Measurements from ENCODE around the gene GCAT. TPM values are rescaled to one million over a fixed set of nuclear protein-coding genes. Genes with fewer than 3 reads are reported as not detected.

GCAT gene
- total and polyA plus RNA-seq, 2 of the 4 experiments (the other 2 are of a cell fraction): 20.6 to 32.3 TPM

DNA sequence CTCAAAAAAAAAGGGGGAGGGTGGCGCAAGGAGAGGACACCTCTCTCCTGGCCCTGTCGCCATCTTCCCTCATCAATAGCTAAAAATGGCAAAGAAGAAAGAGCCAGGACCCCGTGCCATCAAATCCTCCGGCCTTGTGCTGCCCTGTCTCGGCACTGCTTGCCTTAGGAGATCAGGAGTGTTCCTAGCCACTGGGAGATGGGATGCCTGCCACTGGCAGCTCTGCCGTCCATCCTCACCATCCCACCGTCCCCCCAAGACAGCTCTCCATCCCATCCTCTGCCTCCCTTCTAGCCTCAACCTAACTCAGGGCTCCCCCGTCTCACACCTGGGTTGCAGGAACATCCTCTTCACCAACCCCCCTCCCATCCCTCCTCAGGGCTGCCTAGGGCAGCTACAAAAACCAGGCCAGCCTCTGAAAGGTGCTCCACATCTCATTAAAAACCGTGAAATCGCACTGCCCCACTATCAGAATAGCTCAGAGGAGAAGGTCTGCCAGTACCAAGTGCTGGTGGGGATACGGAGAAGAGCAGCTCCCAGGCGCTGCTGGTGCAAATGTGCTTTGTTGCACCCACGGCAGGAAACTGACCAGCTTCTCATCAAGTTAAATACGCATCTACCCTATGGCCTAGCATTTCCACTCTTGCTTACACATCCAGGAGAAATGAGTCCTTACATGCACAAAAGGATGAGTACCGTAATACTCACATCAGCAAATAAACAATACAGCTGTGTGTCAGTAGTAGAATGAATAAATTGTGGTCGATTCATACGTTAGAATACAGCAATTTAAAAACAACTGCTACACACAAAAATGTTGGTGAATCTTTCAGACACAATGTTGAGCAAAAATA, 31.7 kb upstream of the GCAT start (continued):
- TF ChIP-seq ELK1 (IDR thresholded peaks at IDR 0.05; ENCODE audit: borderline replicate concordance, low read depth, low read length): no peak

GRCh38 chr22:37776639-37777005, 31.1 kb upstream of the GCAT start:
- Histone ChIP-seq H2AFZ (replicated peaks; ENCODE audit: low read length, poor library complexity) (peak overlapping the region; percentile 57), H4K8ac (ENCODE audit: low read depth in 2 of 2, low read length in 2 of 2) (peak overlapping the region; percentile 24 to 88), H3K4me1 (ENCODE audit: control insufficient read depth, insufficient read depth, low read length) (peaks cover 19% of the 10 kb centered on the region), H2AK9ac (replicated peaks; ENCODE audit: low read depth, low read length, poor library complexity) (peak overlapping the region; percentile 90), H4K20me1 (ENCODE audit: insufficient read depth, low read length) (peaks cover 13% of the 10 kb centered on the region), H3K14ac (replicated peaks; ENCODE audit: low read depth, low read length) (peak overlapping the region; percentile 93), H3K4ac (ENCODE audit: low read depth, low read length) (peak overlapping the region; percentile 92), H2BK120ac (ENCODE audit: low read depth, low read length) (peak overlapping the region; percentile 91), H3K27ac (ENCODE audit: insufficient read depth, low read length) (peak overlapping the region; percentile 78), H4K91ac (ENCODE audit: insufficient read depth, low read depth, low read length) (peak overlapping the region; percentile 84), H2BK5ac (ENCODE audit: low read depth, low read length, poor library complexity, severe bottlenecking) (peak overlapping the region; percentile 97), H3K56ac (ENCODE audit: extremely low read depth, insufficient read depth, low read length) (peak overlapping the region; percentile 87), H3K79me1 (ENCODE audit: low read depth in 1 of 2, low read length in 2 of 2) (peaks cover 0 to 41% of the 10 kb centered on the region in 2 experiments; a peak in 2 of 4 replicates), H3K18ac (ENCODE audit: low read depth, low read length) (peak overlapping the region; percentile 81), H3K9ac (ENCODE audit: low read depth, low read length) (no peak overlapping the region; the same call in 1 of the 2 replicates), H3K23ac (ENCODE audit: low read depth, low read length) (peak overlapping the region; percentile 95; the same call in 1 of the 2 replicates), H2AK5ac (ENCODE audit: low read depth, low read length) (peak overlapping the region; percentile 94), H3K4me2 (ENCODE audit: low read depth, low read length) (peak overlapping the region; percentile 55), H2BK15ac (ENCODE audit: low read depth, low read length) (peak overlapping the region; percentile 71; the same call in 1 of the 3 replicates), H3K36me3 (ENCODE audit: control insufficient read depth, insufficient read depth, low read length) (peaks cover 28% of the 10 kb centered on the region), H3K9me3 (ENCODE audit: control insufficient read depth, insufficient read depth, low read length) (no peaks in the 10 kb centered on the region), H3K4me3 (ENCODE audit: insufficient read depth, low read depth, low read length) (no peak overlapping the region), H2BK20ac (ENCODE audit: low read depth, low read length) (peak overlapping the region; percentile 94), H3K9me1 (ENCODE audit: insufficient read depth, low read length) (peaks cover 31% of the 10 kb centered on the region), H3K27me3 (ENCODE audit: control insufficient read depth, insufficient read depth, low read length) (no peaks in the 10 kb centered on the region), H4K5ac (ENCODE audit: low read depth, low read length) (peak overlapping the region; percentile 40; the same call in 1 of the 2 replicates)
- DNase-seq: no peak
- CTCF ChIA-PET: interaction anchor here (1.5 kb wide), 1 partner anchor 115 kb away, joined by 4 read pairs; no protein-coding TSS in a partner anchor
- in situ Hi-C loops (cut with MboI; ENCODE audit: low sequenced_read_pairs): no loop called here
- ATAC-seq (ENCODE audit: low read depth): no peak
- dilution Hi-C loops (cut with HindIII; ENCODE audit: low sequenced_read_pairs, unreplicated experiment): no loop called here
- POLR2A ChIA-PET (ENCODE audit: unreplicated experiment): interaction anchor here (0.7 kb wide), 1 partner anchor 109 kb away, joined by 15 read pairs; no protein-coding TSS in a partner anchor
- intact Hi-C loops (cut with micrococcal nuclease): no loop called here
- WGBS, 2 experiments (ENCODE audit: extremely low coverage in 2 of 2, insufficient read length in 1 of 2): no CpG with 5 or more reads among the region's 10 CpGs
- BruUV-seq (replicated peaks): no TSS peak
- TF ChIP-seq CHD1 (IDR thresholded peaks at IDR 0.05; ENCODE audit: low read depth, low read length): no peak
- TF ChIP-seq CTCF (conservative IDR thresholded peaks at IDR 0.05; ENCODE audit: low read depth, low read length): no peak
- no peak for TF ChIP-seq BHLHE40 (IDR thresholded peaks at IDR 0.05; ENCODE audit: low read depth, low read length)
- TF ChIP-seq NFE2L2 (IDR thresholded peaks at IDR 0.05; ENCODE audit: low read depth, low read length): no peak
- no peak for TF ChIP-seq ELK1 (IDR thresholded peaks at IDR 0.05; ENCODE audit: borderline replicate concordance, low read depth, low read length)
- 0 out of 2 replicates have a peak, but pooled peaks have one; percentile 12 for TF ChIP-seq POLR2A (IDR thresholded peaks at IDR 0.05; ENCODE audit: low read depth, low read length)
- TF ChIP-seq RFX5 (IDR thresholded peaks at IDR 0.05; ENCODE audit: low read depth, low read length): no peak
- no peak for TF ChIP-seq FOS (IDR thresholded peaks at IDR 0.05; ENCODE audit: low read depth, low read length)
- TF ChIP-seq MAZ (IDR thresholded peaks at IDR 0.05; ENCODE audit: borderline replicate concordance, low read depth, low read length): no peak

All from IMR-90 (cell line).